Activated T-cell treated with anti-CD3 and anti-CD28 coated beads, Interleukin-2, amount 50 U/mL, for 4 hours (primary cell): ENCODE measurements around the gene SYNGR3. TPM values are rescaled to one million over a fixed set of nuclear protein-coding genes. Genes with fewer than 3 reads are reported as not detected.

Experiments
- ATAC-seq, 2 donors: fragments of 200-7000 bp; cut with Tn5 transposase; one replicate each; pipeline ENCODE4 v1.10.0; 2021
- DNase-seq: peaks from one replicate; pipeline ENCODE4 v3.0.0-alpha.2; 2020
- H3K27me3 Mint-ChIP-seq: one replicate; pipeline ENCODE4 v1.8.0; 2021; ENCODE audit warnings: low read depth, mixed read lengths
- H3K36me3 Mint-ChIP-seq: one replicate; pipeline ENCODE4 v1.8.0; 2022; ENCODE audit warnings: mixed read lengths; ENCODE audit not compliant: insufficient read depth
- H3K4me1 Mint-ChIP-seq: one replicate; pipeline ENCODE4 v1.8.0; 2021; ENCODE audit warnings: low read depth, mixed read lengths
- H3K4me3 Mint-ChIP-seq: one replicate; pipeline ENCODE4 v1.8.0; 2021; ENCODE audit warnings: mild to moderate bottlenecking, moderate library complexity, mixed read lengths
- H3K9me3 Mint-ChIP-seq: one replicate; pipeline ENCODE4 v1.8.0; 2021; ENCODE audit warnings: mixed read lengths
- total RNA-seq, 3 donors: library from RNA; stranded (reverse); gene quantifications; one replicate each; pipeline ENCODE4 v1.2.1, GENCODE V29; 2021

SYNGR3 gene
- total RNA-seq, 3 donors from 2014 or later: 2.7 to 4.3 (median 3.5) TPM

- Mint-ChIP-seq H3K4me1 (peaks cover 2% of the 10 kb centered on the region), H3K27me3 (peaks cover 12% of the 10 kb centered on the region), H3K4me3 (no peak overlapping the region), H3K9me3 (no peaks in the 10 kb centered on the region), H3K36me3 (no peaks in the 10 kb centered on the region)
- no peak for ATAC-seq
- no peak for DNase-seq
These were observed 25.6 kb downstream of the SYNGR3 start for GRCh38 chr16:2015117-2015946.

- Mint-ChIP-seq H3K4me3 (no peak overlapping the region), H3K4me1 (peaks cover 4% of the 10 kb centered on the region), H3K9me3 (no peaks in the 10 kb centered on the region), H3K27me3 (peaks cover 17% of the 10 kb centered on the region), H3K36me3 (no peaks in the 10 kb centered on the region)
- no peak for DNase-seq
- no peak for ATAC-seq
These were observed 26.1 kb downstream of the SYNGR3 start for GRCh38 chr16:2015947-2016208.

GRCh38 chr16:2016407-2016922 is 26.7 kb downstream of the SYNGR3 start:
- Mint-ChIP-seq H3K36me3 (no peaks in the 10 kb centered on the region), H3K9me3 (no peaks in the 10 kb centered on the region), H3K4me3 (no peak overlapping the region), H3K4me1 (peaks cover 4% of the 10 kb centered on the region), H3K27me3 (peaks cover 21% of the 10 kb centered on the region)
- DNase-seq (no peak), ATAC-seq (no peak)

GRCh38 chr16:2019518-2019920 is 29.7 kb downstream of the SYNGR3 start, which contains the start of gene NPW:
NPW (plus strand) TSS chr16:2019785.
- Mint-ChIP-seq H3K4me3 (peak within 1 kb of the TSS; percentile 53), H3K36me3 (no peaks in the 10 kb centered on the region), H3K4me1 (peaks cover 14% of the 10 kb centered on the region), H3K27me3 (peaks cover 35% of the 10 kb centered on the region), H3K9me3 (no peaks in the 10 kb centered on the region)
- ATAC-seq (peak in 1 of 2 donors; percentile 27), DNase-seq (no peak)

- Mint-ChIP-seq H3K4me1 (peaks cover 14% of the 10 kb centered on the region), H3K36me3 (no peaks in the 10 kb centered on the region), H3K27me3 (peaks cover 35% of the 10 kb centered on the region), H3K9me3 (no peaks in the 10 kb centered on the region), H3K4me3 (peak overlapping the region; percentile 53)
- DNase-seq (no peak), ATAC-seq (peak in 1 of 2 donors; percentile 5)
These were observed 30.4 kb downstream of the SYNGR3 start for GRCh38 chr16:2019921-2020831.

GRCh38 chr16:2022723-2023091 is 32.9 kb downstream of the SYNGR3 start:
- DNase-seq (no peak), ATAC-seq (peak; percentile 32 to 38)
- Mint-ChIP-seq H3K27me3 (peaks cover 37% of the 10 kb centered on the region), H3K4me1 (peaks cover 18% of the 10 kb centered on the region), H3K36me3 (no peaks in the 10 kb centered on the region), H3K9me3 (no peaks in the 10 kb centered on the region), H3K4me3 (peak overlapping the region; percentile 59)

- Mint-ChIP-seq H3K4me1 (peaks cover 18% of the 10 kb centered on the region), H3K9me3 (no peaks in the 10 kb centered on the region), H3K27me3 (peaks cover 34% of the 10 kb centered on the region), H3K4me3 (peak overlapping the region; percentile 59), H3K36me3 (no peaks in the 10 kb centered on the region)
- DNase-seq: peak; percentile 97
- ATAC-seq: peak; percentile 82 to 86
These were observed 33.6 kb downstream of the SYNGR3 start for GRCh38 chr16:2023092-2024031.

GRCh38 chr16:2024032-2024420 is 34.3 kb downstream of the SYNGR3 start:
- ATAC-seq: no peak
- Mint-ChIP-seq H3K4me3 (no peak overlapping the region), H3K9me3 (no peaks in the 10 kb centered on the region), H3K36me3 (no peaks in the 10 kb centered on the region), H3K4me1 (peaks cover 18% of the 10 kb centered on the region), H3K27me3 (peaks cover 30% of the 10 kb centered on the region)
- no peak for DNase-seq

GRCh38 chr16:2025251-2025650 is 35.5 kb downstream of the SYNGR3 start:
- Mint-ChIP-seq H3K9me3 (no peaks in the 10 kb centered on the region), H3K4me1 (peaks cover 18% of the 10 kb centered on the region), H3K36me3 (no peaks in the 10 kb centered on the region), H3K4me3 (peak overlapping the region; percentile 33), H3K27me3 (peaks cover 26% of the 10 kb centered on the region)
- DNase-seq (no peak), ATAC-seq (no peak)

- DNase-seq (no peak), ATAC-seq (no peak)
- Mint-ChIP-seq H3K4me3 (peak overlapping the region; percentile 33), H3K27me3 (peaks cover 18% of the 10 kb centered on the region), H3K36me3 (no peaks in the 10 kb centered on the region), H3K9me3 (no peaks in the 10 kb centered on the region), H3K4me1 (peaks cover 14% of the 10 kb centered on the region)
These were observed 36.2 kb downstream of the SYNGR3 start for GRCh38 chr16:2025878-2026460.

- Mint-ChIP-seq H3K9me3 (no peaks in the 10 kb centered on the region), H3K4me3 (peak within 1 kb of the TSS; percentile 71), H3K4me1 (peaks cover 14% of the 10 kb centered on the region), H3K27me3 (peaks cover 15% of the 10 kb centered on the region), H3K36me3 (no peaks in the 10 kb centered on the region)
- no peak for DNase-seq
- peak; percentile 6 to 8 for ATAC-seq
These were observed 36.8 kb downstream of the SYNGR3 start, which contains the start of gene NHERF2 for GRCh38 chr16:2026461-2027023. NHERF2 (plus strand) TSS chr16:2026902; CDS start chr16:2027006, 104 bp downstream.

GRCh38 chr16:2027024-2028010 is 37.5 kb downstream of the SYNGR3 start:
- H3K4me3 Mint-ChIP-seq: peak overlapping the region; percentile 71
- peak; percentile 17 to 19 for ATAC-seq
- peaks cover 10% of the 10 kb centered on the region for H3K27me3 Mint-ChIP-seq
- no peak for DNase-seq
- H3K9me3 Mint-ChIP-seq: no peaks in the 10 kb centered on the region
- H3K4me1 Mint-ChIP-seq: peaks cover 14% of the 10 kb centered on the region
- no peaks in the 10 kb centered on the region for H3K36me3 Mint-ChIP-seq
